ENCODE results near the gene MANSC1.

GRCh38 chr12:12319451-12320183, 30.4 kb downstream of the MANSC1 start:
- TF ChIP-seq YY1 (IDR thresholded peaks at IDR 0.05; ENCODE audit: low read depth): no peak
- no peak for TF ChIP-seq REST (IDR thresholded peaks at IDR 0.05; ENCODE audit: low read depth)
- TF ChIP-seq FOXM1 (IDR thresholded peaks at IDR 0.05; ENCODE audit: borderline replicate concordance, low read depth): no peak
- TF ChIP-seq USF1 (IDR thresholded peaks at IDR 0.05): no peak
